GM12878 (cell line): Measurements from ENCODE around the gene TBC1D9B. TPM values are rescaled to one million over a fixed set of nuclear protein-coding genes. Genes with fewer than 3 reads are reported as not detected.

Experiments
- ATAC-seq: fragments of 200-7000 bp; cut with Tn5 transposase; 3 replicates; pipeline ENCODE4 v1.9.1; 2020; ENCODE audit warnings: mild to moderate bottlenecking, moderate library complexity
- BruUV-seq: library from RNA; stranded (reverse); fragments of 400-500 nt; replicated peaks from 2 replicates; lab custom pipeline; 2021; lab: Mats Ljungman, UMichigan
- CTCF ChIA-PET: fragments of 300-600 bp; sonication (Branson Sonifier 250); formaldehyde crosslinking; extraction: SDS; loops from one replicate; lab custom pipeline; 2021; ENCODE audit warnings: inconsistent platforms; lab: Yijun Ruan, JAX
- POLR2A ChIA-PET: fragments of 350-600 bp; formaldehyde crosslinking; extraction: SDS; loops from one replicate; lab custom pipeline; 2021; ENCODE audit warnings: inconsistent platforms; lab: Charles Lee
- RAD21 ChIA-PET: fragments of 300-600 bp; sonication (Branson Sonifier 250); formaldehyde crosslinking; loops from one replicate; lab custom pipeline; 2023; ENCODE audit warnings: antibody characterized with exemption; ENCODE audit not compliant: unreplicated experiment; lab: Charles Lee
- SMC1A ChIA-PET: fragments of 300-600 bp; sonication (Branson Sonifier 250); formaldehyde crosslinking; loops from one replicate; lab custom pipeline; 2023; ENCODE audit not compliant: unreplicated experiment, uncharacterized antibody; lab: Charles Lee
- DNase-seq: peaks from one replicate; pipeline ENCODE4 v3.0.0-alpha.2; 2011; ENCODE audit warnings: low read depth, low spot score
- FAIRE-seq: peaks from 3 replicates; lab custom pipeline; 2011; peaks lifted over from hg19 to GRCh38; lab: Jason Lieb, UNC
- H2AFZ ChIP-seq: 2 replicates; pipeline ENCODE4 v1.6.0; 2011; ENCODE audit warnings: low read depth, low read length, control low read depth; ENCODE audit not compliant: control insufficient read depth
- H3K27ac ChIP-seq: 2 replicates; pipeline ENCODE4 v1.5.1; 2011; ENCODE audit warnings: control low read depth; ENCODE audit not compliant: control insufficient read depth, insufficient read depth
- H3K27me3 ChIP-seq, 2 experiments: replicated peaks in 1 of 2; 2 replicates each; pipeline versions ENCODE4 v1.6.0 to v1.6.1; 2011; ENCODE audit warnings: low read length in 1 of 2; ENCODE audit not compliant: control insufficient read depth in 2 of 2, insufficient read depth in 2 of 2
- H3K36me3 ChIP-seq, 2 experiments: 2 replicates each; pipeline ENCODE4 v1.5.1; 2011; ENCODE audit warnings: low read length in 1 of 2; ENCODE audit not compliant: control insufficient read depth in 2 of 2, insufficient read depth in 2 of 2
- H3K4me1 ChIP-seq: 2 replicates; pipeline ENCODE4 v1.6.1; 2011; ENCODE audit warnings: mild to moderate bottlenecking, low read length, moderate library complexity, mixed read lengths; ENCODE audit not compliant: control insufficient read depth, insufficient read depth
- H3K4me2 ChIP-seq: 2 replicates; pipeline ENCODE4 v1.6.0; 2011; ENCODE audit warnings: control low read depth; ENCODE audit not compliant: control insufficient read depth, insufficient read depth
- H3K4me3 ChIP-seq: fragments of 200-600 bp; sonication (generic); 2 replicates; pipeline ENCODE4 v1.5.1; 2016
- H3K79me2 ChIP-seq: 2 replicates; pipeline ENCODE4 v1.6.0; 2011; ENCODE audit warnings: low read length; ENCODE audit not compliant: control insufficient read depth, insufficient read depth
- H3K9ac ChIP-seq: 2 replicates; pipeline ENCODE4 v1.8.0; 2011; ENCODE audit warnings: low read length, control low read depth, mixed read lengths; ENCODE audit not compliant: control insufficient read depth, insufficient read depth
- H3K9me3 ChIP-seq: replicated peaks from 3 replicates; pipeline ENCODE4 v1.5.1; 2011; ENCODE audit warnings: mild to moderate bottlenecking, low read length; ENCODE audit not compliant: control insufficient read depth, insufficient read depth
- H4K20me1 ChIP-seq: 2 replicates; pipeline ENCODE4 v1.6.0; 2011; ENCODE audit not compliant: control insufficient read depth, insufficient read depth
- CBX5 ChIP-seq: sonication (generic); IDR thresholded peaks from 2 replicates; pipeline ENCODE4 v1.6.1; 2016; ENCODE audit warnings: low read depth, moderate library complexity, mild to moderate bottlenecking, inconsistent platforms
- ESRRA ChIP-seq: IDR thresholded peaks from 2 replicates; pipeline ENCODE4 v1.6.1; 2012; ENCODE audit warnings: mild to moderate bottlenecking, low read length, improper control_type of control experiment
- GATAD2B ChIP-seq: fragments of 450-650 bp; conservative IDR thresholded peaks from 2 replicates; pipeline ENCODE4 v1.6.1; 2017; ENCODE audit warnings: low read depth, mild to moderate bottlenecking, moderate library complexity
- IRF4 ChIP-seq: IDR thresholded peaks from 2 replicates; pipeline ENCODE4 v1.6.1; 2011; ENCODE audit warnings: low read depth, low read length
- RAD21 ChIP-seq: IDR thresholded peaks from 2 replicates; pipeline ENCODE4 v1.6.1; 2011; ENCODE audit warnings: mild to moderate bottlenecking, low read depth, low read length, moderate library complexity; ENCODE audit not compliant: insufficient read depth
- SMARCA5 ChIP-seq: fragments of 450-650 bp; IDR thresholded peaks from 2 replicates; pipeline ENCODE4 v1.6.1; 2017; ENCODE audit warnings: mild to moderate bottlenecking
- SP1 ChIP-seq: IDR thresholded peaks from one replicate; pipeline ENCODE4 v1.6.1; 2011; ENCODE audit warnings: low read depth, low read length
- STAT1 ChIP-seq: fragments of 450-650 bp; conservative IDR thresholded peaks from 2 replicates; pipeline ENCODE4 v1.6.1; 2014; ENCODE audit warnings: antibody characterized with exemption, mild to moderate bottlenecking
- SUZ12 ChIP-seq: fragments of 200-600 bp; sonication (generic); IDR thresholded peaks from one replicate; pipeline ENCODE4 v1.6.1; 2018; ENCODE audit warnings: antibody characterized with exemption, mild to moderate bottlenecking; ENCODE audit not compliant: unreplicated experiment
- ZZZ3 ChIP-seq: IDR thresholded peaks from 2 replicates; pipeline ENCODE4 v1.6.1; 2011; ENCODE audit warnings: low read depth; ENCODE audit not compliant: control insufficient read depth, insufficient read length
- WGBS: methylation state at CpG from one replicate; pipeline ENCODE4 v1.1.6; 2016; ENCODE audit warnings: low lambda C conversion rate; ENCODE audit not compliant: insufficient replicate concordance, insufficient coverage; ENCODE audit errors: missing lambda C conversion rate; 5-methylcytosine and 5-hydroxymethylcytosine counted together
- in situ Hi-C: fragments of 300-500 bp; cut with MboI; formaldehyde crosslinking; loops from 9 replicates; pipeline ENCODE4 v1.14.3; 2018; ENCODE audit warnings: mixed read lengths
- intact Hi-C: fragments of 100-400 bp; cut with micrococcal nuclease; formaldehyde crosslinking; loops from one replicate; pipeline ENCODE4 v1.14.2; 2022; ENCODE audit not compliant: unreplicated experiment
- polyA plus RNA-seq, 11 experiments: library from polyadenylated mRNA; depleted of rRNA in 4 of 11; unstranded in 6 of 11; stranded (reverse) in 5 of 11; fragments of >200 nt; fragmentation: Nextera tagmentation in 4 of 11; fragmentation: Illumina TruSeq in 1 of 11; extraction: Ambion mirVana in 4 of 11; extraction: Trizol in 1 of 11; gene quantifications; 1 replicate in 1 of 11; 2 replicates in 10 of 11; pipeline versions ENCODE4 v1.2.1 to v1.2.3, GENCODE V29; 2011 to 2016; ENCODE audit warnings: inconsistent platforms in 2 of 11, missing spikeins in 2 of 11, low read depth in 1 of 11
- total RNA-seq, 4 experiments: library from RNA; depleted of rRNA in 3 of 4; stranded (reverse); fragments of >200 nt in 3 of 4; fragmentation: Illumina TruSeq in 1 of 4; extraction: Trizol in 1 of 4; gene quantifications; 2 replicates each; pipeline versions ENCODE4 v1.2.1 to v1.2.3, GENCODE V29; 2013 to 2021
- TF ChIP-seq, protein P1 (sequence below): fragments of 450-650 bp; IDR thresholded peaks from 2 replicates; pipeline ENCODE4 v1.6.1; 2017; ENCODE audit warnings: borderline replicate concordance

The TBC1D9B gene
- total and polyA plus RNA-seq, 10 of the 15 experiments (the other 5 are each of a cell fraction or from before 2014, with no cell fraction given), result 4.0 to 74.2 (median 34.6) TPM

DNA sequence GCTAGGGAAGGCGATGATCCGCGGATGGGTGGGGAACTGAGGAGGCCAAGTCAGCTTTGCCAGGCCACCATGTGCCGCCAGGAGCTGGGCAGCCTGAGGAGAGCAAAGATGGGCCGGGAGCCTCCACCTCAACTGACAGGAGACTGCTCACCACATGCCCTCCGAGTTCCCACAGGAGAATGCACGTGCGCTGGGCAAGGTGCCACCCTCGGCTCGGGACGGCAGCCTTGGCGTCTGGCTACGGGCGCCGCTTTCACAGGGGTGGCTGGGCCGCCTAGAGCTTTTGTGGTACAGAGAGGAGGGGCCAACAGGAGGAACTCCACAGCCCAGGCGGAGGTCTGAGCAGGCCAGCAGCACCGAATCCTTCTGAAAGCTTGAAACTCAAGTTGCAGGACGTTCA, 5.3 kb upstream of the TBC1D9B start:
- TF ChIP-seq ZZZ3 (no peak), GATAD2B (no peak), SMARCA5 (no peak), SP1 (no peak), IRF4 (no peak), STAT1 (no peak), CBX5 (no peak), SUZ12 (no peak), RAD21 (no peak), ESRRA (no peak)
- TF ChIP-seq, protein P1, sequence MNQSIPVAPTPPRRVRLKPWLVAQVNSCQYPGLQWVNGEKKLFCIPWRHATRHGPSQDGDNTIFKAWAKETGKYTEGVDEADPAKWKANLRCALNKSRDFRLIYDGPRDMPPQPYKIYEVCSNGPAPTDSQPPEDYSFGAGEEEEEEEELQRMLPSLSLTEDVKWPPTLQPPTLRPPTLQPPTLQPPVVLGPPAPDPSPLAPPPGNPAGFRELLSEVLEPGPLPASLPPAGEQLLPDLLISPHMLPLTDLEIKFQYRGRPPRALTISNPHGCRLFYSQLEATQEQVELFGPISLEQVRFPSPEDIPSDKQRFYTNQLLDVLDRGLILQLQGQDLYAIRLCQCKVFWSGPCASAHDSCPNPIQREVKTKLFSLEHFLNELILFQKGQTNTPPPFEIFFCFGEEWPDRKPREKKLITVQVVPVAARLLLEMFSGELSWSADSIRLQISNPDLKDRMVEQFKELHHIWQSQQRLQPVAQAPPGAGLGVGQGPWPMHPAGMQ, result no peak
- FAIRE-seq, result no peak
- Histone ChIP-seq H2AFZ (no peak overlapping the region), H3K9ac (no peak overlapping the region), H3K9me3 (no peaks in the 10 kb centered on the region), H3K4me2 (no peak overlapping the region), H3K4me1 (peaks cover 10% of the 10 kb centered on the region), H3K27ac (no peak overlapping the region), H3K27me3 (no peaks in the 10 kb centered on the region), H4K20me1 (no peaks in the 10 kb centered on the region), H3K36me3 (no peaks in the 10 kb centered on the region), H3K4me3 (no peak overlapping the region), H3K79me2 (no peaks in the 10 kb centered on the region; the same call in 1 of the 2 replicates)
- BruUV-seq, result no TSS peak
- ATAC-seq, result no peak
- SMC1A ChIA-PET, result no interaction called here
- intact Hi-C loops, result no loop called here
- 89% methylated on average over 16 of the region's 19 CpGs for WGBS
- RAD21 ChIA-PET, result interaction anchor here (1.1 kb wide), 1 partner anchor 100 kb away, joined by 3 read pairs; no protein-coding TSS in a partner anchor
- in situ Hi-C loops, result loop anchor here (5.0 kb wide), 1 partner anchor 111 kb away; no protein-coding TSS in a partner anchor
- DNase-seq, result no peak
- CTCF ChIA-PET, result interaction anchor here (1.3 kb wide), 1 partner anchor 62 kb away, joined by 5 read pairs; no protein-coding TSS in a partner anchor
- POLR2A ChIA-PET, result interaction anchor here (1.5 kb wide), 1 partner anchor 61 kb away, joined by 3 read pairs; no protein-coding TSS in a partner anchor
